ENCODE measurements around the gene MAMLD1.

Gene MAMLD1

GRCh38 chrX:150460781-150461180, 97.7 kb downstream of the MAMLD1 start:
- DNase-seq (ENCODE audit: low spot score), result no peak

GRCh38 chrX:150463566-150463965, 100.4 kb downstream of the MAMLD1 start:
- no peak for DNase-seq (ENCODE audit: low spot score)

- DNase-seq (ENCODE audit: low spot score), result no peak
Observed at GRCh38 chrX:150464001-150464400, 100.9 kb downstream of the MAMLD1 start.

GRCh38 chrX:150465326-150465725, 102.2 kb downstream of the MAMLD1 start:
- DNase-seq (ENCODE audit: low spot score), result no peak

- DNase-seq (ENCODE audit: low spot score), result no peak
Observed at GRCh38 chrX:150465881-150466775, 103.0 kb downstream of the MAMLD1 start.

- DNase-seq (ENCODE audit: low spot score), result no peak
Observed at GRCh38 chrX:150472306-150472705, 109.2 kb downstream of the MAMLD1 start.

GRCh38 chrX:150473371-150473770, 110.3 kb downstream of the MAMLD1 start:
- no peak for DNase-seq (ENCODE audit: low spot score)

- DNase-seq (ENCODE audit: low spot score), result no peak
Observed at GRCh38 chrX:150475461-150475860, 112.3 kb downstream of the MAMLD1 start.

- no peak for DNase-seq (ENCODE audit: low spot score)
Observed at GRCh38 chrX:150476164-150476699, 113.1 kb downstream of the MAMLD1 start.

GRCh38 chrX:150477371-150477770, 114.3 kb downstream of the MAMLD1 start:
- no peak for DNase-seq (ENCODE audit: low spot score)

- DNase-seq (ENCODE audit: low spot score), result no peak
Observed at GRCh38 chrX:150478496-150479492, 115.7 kb downstream of the MAMLD1 start.

- DNase-seq (ENCODE audit: low spot score), result no peak
Observed at GRCh38 chrX:150482537-150483206, 119.6 kb downstream of the MAMLD1 start.

- no peak for DNase-seq (ENCODE audit: low spot score)
Observed at GRCh38 chrX:150483356-150483985, 120.4 kb downstream of the MAMLD1 start.

- peak; percentile 58 for DNase-seq (ENCODE audit: low spot score)
Observed at GRCh38 chrX:150486011-150486410, 122.9 kb downstream of the MAMLD1 start.

- no peak for DNase-seq (ENCODE audit: low spot score)
Observed at GRCh38 chrX:150487369-150488094, 124.4 kb downstream of the MAMLD1 start.

GRCh38 chrX:150489359-150490015, 126.4 kb downstream of the MAMLD1 start:
- no peak for DNase-seq (ENCODE audit: low spot score)

GRCh38 chrX:150495496-150495895, 132.4 kb downstream of the MAMLD1 start:
- no peak for DNase-seq (ENCODE audit: low spot score)

- no peak for DNase-seq (ENCODE audit: low spot score)
Observed at GRCh38 chrX:150499240-150499639, 136.1 kb downstream of the MAMLD1 start.

- DNase-seq (ENCODE audit: low spot score), result no peak
Observed at GRCh38 chrX:150502091-150502490, 139.0 kb downstream of the MAMLD1 start.

All from NAMALWA (cell line).